A549 (cell line): ENCODE measurements around the gene CLEC4M. TPM values are rescaled to one million over a fixed set of nuclear protein-coding genes. Genes with fewer than 3 reads are reported as not detected.

Source experiments
- ATAC-seq, 2 experiments: fragments of 200-7000 bp in 1 of 2; fragments of >200 bp in 1 of 2; cut with Nextera tagmentation in 1 of 2; cut with Tn5 transposase in 1 of 2; 3 replicates each; pipeline versions ENCODE4 v1.8.0 to v1.9.1; 2018 to 2020; ENCODE audit warnings: mild to moderate bottlenecking in 1 of 2, moderate library complexity in 1 of 2
- CTCF ChIA-PET: fragments of 300-600 bp; sonication (Branson Sonifier 250); formaldehyde crosslinking; extraction: SDS; loops from one replicate; lab custom pipeline; 2021; ENCODE audit warnings: antibody characterized with exemption, inconsistent platforms; lab: Yijun Ruan, JAX
- POLR2A ChIA-PET: fragments of 350-600 bp; formaldehyde crosslinking; extraction: SDS; loops from one replicate; lab custom pipeline; 2021; ENCODE audit warnings: antibody characterized with exemption, inconsistent platforms; lab: Yijun Ruan, JAX
- DNase-seq, 2 experiments: peaks; one replicate each; pipeline versions ENCODE4 v3.0.0 to v3.0.0-alpha.2; 2011 to 2016; ENCODE audit warnings: low read depth in 1 of 2, low spot score in 1 of 2
- FAIRE-seq: peaks from 2 replicates; lab custom pipeline; 2011; peaks lifted over from hg19 to GRCh38; lab: Jason Lieb, UNC
- H3K27ac ChIP-seq, 2 experiments: fragments of >200 bp; sonication (Bioruptor Twin); formaldehyde crosslinking; 3 replicates each; pipeline ENCODE4 v1.5.1; 2016 to 2017
- H3K4me1 ChIP-seq: fragments of >200 bp; sonication (Bioruptor Twin); formaldehyde crosslinking; 3 replicates; pipeline ENCODE4 v1.6.1; 2016
- H3K4me2 ChIP-seq: fragments of >200 bp; sonication (Bioruptor Twin); formaldehyde crosslinking; 3 replicates; pipeline ENCODE4 v1.6.1; 2016
- H3K4me3 ChIP-seq: fragments of >200 bp; sonication (Bioruptor Twin); formaldehyde crosslinking; 3 replicates; pipeline ENCODE4 v1.5.1; 2016
- H3K9me3 ChIP-seq: fragments of >200 bp; sonication (Bioruptor Twin); formaldehyde crosslinking; 3 replicates; pipeline ENCODE4 v1.6.1; 2016
- CBX8 ChIP-seq: fragments of 200-600 bp; sonication (generic); IDR thresholded peaks from 2 replicates; pipeline ENCODE4 v1.6.1; 2016
- CEBPB ChIP-seq, 2 experiments: fragments of >200 bp in 1 of 2; sonication (Bioruptor Twin) in 1 of 2; formaldehyde crosslinking in 1 of 2; IDR thresholded peaks; 2 replicates each; pipeline ENCODE4 v1.6.1; 2012 to 2016
- CHD2 ChIP-seq: fragments of 150-350 bp; IDR thresholded peaks from 2 replicates; pipeline ENCODE4 v1.6.1; 2014; ENCODE audit warnings: low read length; ENCODE audit not compliant: partially characterized antibody
- CHD4 ChIP-seq: fragments of 200-600 bp; sonication (generic); IDR thresholded peaks from 2 replicates; pipeline ENCODE4 v1.6.1; 2016; ENCODE audit warnings: antibody characterized with exemption, mild to moderate bottlenecking, borderline replicate concordance
- EHF ChIP-seq: fragments of 250-450 bp; sonication (Bioruptor Pico); IDR thresholded peaks from 2 replicates; pipeline ENCODE4 v1.5.0; 2020; ENCODE audit warnings: mild to moderate bottlenecking
- EHMT2 ChIP-seq: fragments of 200-600 bp; sonication (generic); IDR thresholded peaks from 2 replicates; pipeline ENCODE4 v1.6.1; 2016; ENCODE audit warnings: antibody characterized with exemption, low read depth, mild to moderate bottlenecking, moderate library complexity
- ESRRA ChIP-seq: fragments of 150-350 bp; IDR thresholded peaks from 2 replicates; pipeline ENCODE4 v1.6.1; 2014; ENCODE audit warnings: mild to moderate bottlenecking, low read length, borderline replicate concordance
- FOSB ChIP-seq: fragments of 250-450 bp; sonication (Bioruptor Pico); IDR thresholded peaks from 2 replicates; pipeline ENCODE4 v1.5.0; 2020; ENCODE audit warnings: mild to moderate bottlenecking, moderate library complexity
- GATA3 ChIP-seq: IDR thresholded peaks from 2 replicates; pipeline ENCODE4 v1.6.1; 2012; ENCODE audit warnings: borderline replicate concordance
- HOXA7 ChIP-seq: fragments of 250-450 bp; sonication (Bioruptor Pico); IDR thresholded peaks from 2 replicates; pipeline ENCODE4 v1.5.0; 2020; ENCODE audit warnings: mild to moderate bottlenecking, moderate library complexity
- HOXB13 ChIP-seq: fragments of 250-450 bp; sonication (Bioruptor Pico); IDR thresholded peaks from 2 replicates; pipeline ENCODE4 v1.5.0; 2020; ENCODE audit warnings: low read depth, mild to moderate bottlenecking, moderate library complexity
- JUNB ChIP-seq: fragments of >200 bp; sonication (Bioruptor Twin); formaldehyde crosslinking; IDR thresholded peaks from 2 replicates; pipeline ENCODE4 v1.6.1; 2016
- KDM5A ChIP-seq: fragments of 200-600 bp; sonication (generic); IDR thresholded peaks from 2 replicates; pipeline ENCODE4 v1.6.1; 2016; ENCODE audit warnings: antibody characterized with exemption, mild to moderate bottlenecking
- MAFK ChIP-seq: fragments of 450-650 bp; IDR thresholded peaks from 2 replicates; pipeline ENCODE4 v1.6.1; 2014; ENCODE audit not compliant: partially characterized antibody
- MYC ChIP-seq: IDR thresholded peaks from 2 replicates; pipeline ENCODE4 v1.6.1; 2012; ENCODE audit warnings: mild to moderate bottlenecking, inconsistent platforms, low read length, improper control_type of control experiment, borderline replicate concordance
- NFE2L2 ChIP-seq: fragments of 150-350 bp; conservative IDR thresholded peaks from 2 replicates; pipeline ENCODE4 v1.6.1; 2014; ENCODE audit warnings: low read length
- NR3C1 ChIP-seq: fragments of >200 bp; sonication (Bioruptor Twin); formaldehyde crosslinking; IDR thresholded peaks from 3 replicates; pipeline ENCODE4 v1.6.1; 2017
- POLR2A ChIP-seq: IDR thresholded peaks from 2 replicates; pipeline ENCODE4 v1.6.1; 2012; ENCODE audit warnings: mild to moderate bottlenecking, low read length
- POLR2AphosphoS2 ChIP-seq: conservative IDR thresholded peaks from 2 replicates; pipeline ENCODE4 v1.6.1; 2012; ENCODE audit warnings: low read length, improper control_type of control experiment, inconsistent platforms
- RAD21 ChIP-seq, 2 experiments: fragments of >200 bp in 1 of 2; sonication (Bioruptor Twin) in 1 of 2; formaldehyde crosslinking in 1 of 2; IDR thresholded peaks in 1 of 2; conservative IDR thresholded peaks in 1 of 2; 2 replicates in 1 of 2; 3 replicates in 1 of 2; pipeline ENCODE4 v1.6.1; 2012 to 2018; ENCODE audit warnings: inconsistent platforms in 1 of 2
- RARB ChIP-seq: fragments of 250-450 bp; sonication (Bioruptor Pico); IDR thresholded peaks from 2 replicates; pipeline ENCODE4 v1.8.0; 2021; ENCODE audit warnings: mild to moderate bottlenecking, moderate library complexity
- ZC3H11A ChIP-seq: fragments of 450-650 bp; IDR thresholded peaks from 2 replicates; pipeline ENCODE4 v1.6.1; 2014; ENCODE audit warnings: antibody characterized with exemption, mild to moderate bottlenecking
- ZFP36 ChIP-seq: fragments of 450-650 bp; IDR thresholded peaks from 2 replicates; pipeline ENCODE4 v1.6.1; 2014; ENCODE audit warnings: borderline replicate concordance; ENCODE audit not compliant: partially characterized antibody
- WGBS: methylation state at CpG from one replicate; pipeline ENCODE4 v1.1.6; 2017; ENCODE audit errors: missing lambda C conversion rate; 5-methylcytosine and 5-hydroxymethylcytosine counted together
- polyA plus RNA-seq, 4 experiments: library from polyadenylated mRNA; depleted of rRNA in 3 of 4; stranded (reverse); fragments of >200 nt; fragmentation: RNase III in 1 of 4; extraction: RNeasy Plus Mini Kit Qiagen cat#74134 plus additional on column Dnase treatment in 1 of 4; gene quantifications; 2 replicates in 3 of 4; 3 replicates in 1 of 4; pipeline ENCODE4 v1.2.3, GENCODE V29; 2011 to 2017
- TF ChIP-seq, protein P1 (sequence below): fragments of >200 bp; sonication (Bioruptor Twin); formaldehyde crosslinking; IDR thresholded peaks from 3 replicates; pipeline ENCODE4 v1.6.1; 2016
- TF ChIP-seq, protein P2 (sequence below): fragments of >200 bp; sonication (Bioruptor Twin); formaldehyde crosslinking; IDR thresholded peaks from 2 replicates; pipeline ENCODE4 v1.6.1; 2016

CLEC4M gene
- polyA plus RNA-seq, 2 of the 4 experiments (the other 2 are of a cell fraction) = not detected

GRCh38 chr19:7787141-7787540 is 24.1 kb downstream of the CLEC4M start (continued):
- TF ChIP-seq RARB (CRISPR knock-in tag) (no peak), CEBPB (IDR thresholded peaks at IDR 0.05) (no peak), MYC (no peak), EHMT2 (no peak), HOXB13 (CRISPR knock-in tag) (no peak), NFE2L2 (no peak), GATA3 (no peak)

DNA sequence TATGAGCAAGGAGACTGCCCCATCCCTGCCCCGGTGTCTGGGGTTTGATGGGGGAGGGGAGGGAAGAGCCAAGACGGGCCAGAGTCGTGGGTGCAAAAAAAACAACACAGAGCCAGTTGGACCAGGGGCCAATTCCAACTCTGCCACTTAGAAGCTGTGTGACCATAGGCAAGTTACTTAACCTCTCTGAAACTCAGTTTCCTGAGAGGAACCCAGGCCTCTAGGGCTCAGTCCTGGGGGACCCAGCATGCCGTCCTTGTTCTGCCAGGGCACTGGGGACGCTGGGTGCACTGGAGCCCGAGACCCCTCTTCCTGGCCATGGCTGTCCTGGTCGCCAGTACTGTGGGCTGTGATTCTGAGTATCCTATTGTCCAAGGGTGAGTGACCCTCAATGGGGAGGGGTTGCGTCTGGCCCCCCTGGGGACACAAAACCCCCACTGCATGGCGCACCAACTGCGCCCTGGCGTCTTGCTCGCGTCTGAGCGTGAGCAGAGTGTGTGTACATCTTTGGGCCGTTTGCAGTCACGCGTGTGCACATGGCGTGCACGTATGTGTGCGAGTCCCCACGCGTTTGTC is 24.6 kb downstream of the CLEC4M start:
- POLR2A ChIA-PET = no interaction called here
- no peak for ATAC-seq
- WGBS = 44% methylated on average over 8 of the region's 22 CpGs
- peaks cover 7% of the 10 kb centered on the region; the same call in 2 of the 3 replicates for H3K4me1 ChIP-seq
- TF ChIP-seq ZFP36 (peak; percentile 17), MYC (no peak)
- TF ChIP-seq, all 56 proteins: peak for 1
- CTCF ChIA-PET = interaction anchor here (2.0 kb wide), 1 partner anchor 12 kb away, joined by 5 read pairs; no protein-coding TSS in a partner anchor
- Histone ChIP-seq H3K27ac (no peak overlapping the region), H3K4me3 (no peak overlapping the region), H3K9me3 (0 out of 3 replicates have a peak, but pooled peaks cover 4% of the 10 kb centered on the region), H3K4me2 (no peak overlapping the region)
- DNase-seq (no peak), FAIRE-seq (no peak)

GRCh38 chr19:7788178-7788932 is 25.3 kb downstream of the CLEC4M start:
- 50% methylated on average over 2 of the region's 67 CpGs for WGBS
- CTCF ChIA-PET = interaction anchor here (2.0 kb wide), 1 partner anchor 11 kb away, joined by 5 read pairs; no protein-coding TSS in a partner anchor

GRCh38 chr19:7788933-7789323 is 25.9 kb downstream of the CLEC4M start:
- Histone ChIP-seq H3K4me1 (peaks cover 7% of the 10 kb centered on the region; the same call in 2 of the 3 replicates), H3K4me3 (no peak overlapping the region), H3K9me3 (0 out of 3 replicates have a peak, but pooled peaks cover 4% of the 10 kb centered on the region), H3K27ac (no peak overlapping the region), H3K4me2 (no peak overlapping the region; the same call in 2 of the 3 replicates)
- CTCF ChIA-PET = interaction anchor here (2.0 kb wide), 1 partner anchor 10 kb away, joined by 5 read pairs; no protein-coding TSS in a partner anchor
- FAIRE-seq = no peak
- POLR2A ChIA-PET = no interaction called here
- DNase-seq = no peak
- TF ChIP-seq NR3C1 (no peak), ESRRA (no peak), ZC3H11A (no peak)
- TF ChIP-seq, protein P1, sequence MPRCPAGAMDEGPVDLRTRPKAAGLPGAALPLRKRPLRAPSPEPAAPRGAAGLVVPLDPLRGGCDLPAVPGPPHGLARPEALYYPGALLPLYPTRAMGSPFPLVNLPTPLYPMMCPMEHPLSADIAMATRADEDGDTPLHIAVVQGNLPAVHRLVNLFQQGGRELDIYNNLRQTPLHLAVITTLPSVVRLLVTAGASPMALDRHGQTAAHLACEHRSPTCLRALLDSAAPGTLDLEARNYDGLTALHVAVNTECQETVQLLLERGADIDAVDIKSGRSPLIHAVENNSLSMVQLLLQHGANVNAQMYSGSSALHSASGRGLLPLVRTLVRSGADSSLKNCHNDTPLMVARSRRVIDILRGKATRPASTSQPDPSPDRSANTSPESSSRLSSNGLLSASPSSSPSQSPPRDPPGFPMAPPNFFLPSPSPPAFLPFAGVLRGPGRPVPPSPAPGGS = no peak
- no peak for ATAC-seq
- no CpG with 5 or more reads among the region's 23 CpGs for WGBS

More at GRCh38 chr19:7788178-7788932, 25.3 kb downstream of the CLEC4M start:
- no peak for FAIRE-seq
- Histone ChIP-seq H3K27ac (no peak overlapping the region), H3K4me3 (no peak overlapping the region), H3K9me3 (0 out of 3 replicates have a peak, but pooled peaks cover 4% of the 10 kb centered on the region), H3K4me2 (no peak overlapping the region), H3K4me1 (peaks cover 7% of the 10 kb centered on the region; the same call in 2 of the 3 replicates)
- TF ChIP-seq FOSB (CRISPR knock-in tag) (no peak), ZC3H11A (no peak), HOXA7 (CRISPR knock-in tag) (no peak), KDM5A (no peak), RAD21 (conservative IDR thresholded peaks at IDR 0.05 in 1 of 2, IDR thresholded peaks at IDR 0.05 in 1 of 2) (no peak), POLR2A (no peak), POLR2AphosphoS2 (no peak), JUNB (no peak), CHD4 (no peak), CHD2 (no peak), EHF (no peak), MAFK (no peak), CBX8 (no peak)
- TF ChIP-seq, protein P2, sequence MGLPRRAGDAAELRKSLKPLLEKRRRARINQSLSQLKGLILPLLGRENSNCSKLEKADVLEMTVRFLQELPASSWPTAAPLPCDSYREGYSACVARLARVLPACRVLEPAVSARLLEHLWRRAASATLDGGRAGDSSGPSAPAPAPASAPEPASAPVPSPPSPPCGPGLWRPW = no peak
- no peak for DNase-seq
- ATAC-seq = peak in 1 of 2 experiments; percentile 42; a peak in 2 of 6 replicates
- POLR2A ChIA-PET = no interaction called here
